Measurements from ENCODE around the gene AKR1B15.

The AKR1B15 gene

DNA sequence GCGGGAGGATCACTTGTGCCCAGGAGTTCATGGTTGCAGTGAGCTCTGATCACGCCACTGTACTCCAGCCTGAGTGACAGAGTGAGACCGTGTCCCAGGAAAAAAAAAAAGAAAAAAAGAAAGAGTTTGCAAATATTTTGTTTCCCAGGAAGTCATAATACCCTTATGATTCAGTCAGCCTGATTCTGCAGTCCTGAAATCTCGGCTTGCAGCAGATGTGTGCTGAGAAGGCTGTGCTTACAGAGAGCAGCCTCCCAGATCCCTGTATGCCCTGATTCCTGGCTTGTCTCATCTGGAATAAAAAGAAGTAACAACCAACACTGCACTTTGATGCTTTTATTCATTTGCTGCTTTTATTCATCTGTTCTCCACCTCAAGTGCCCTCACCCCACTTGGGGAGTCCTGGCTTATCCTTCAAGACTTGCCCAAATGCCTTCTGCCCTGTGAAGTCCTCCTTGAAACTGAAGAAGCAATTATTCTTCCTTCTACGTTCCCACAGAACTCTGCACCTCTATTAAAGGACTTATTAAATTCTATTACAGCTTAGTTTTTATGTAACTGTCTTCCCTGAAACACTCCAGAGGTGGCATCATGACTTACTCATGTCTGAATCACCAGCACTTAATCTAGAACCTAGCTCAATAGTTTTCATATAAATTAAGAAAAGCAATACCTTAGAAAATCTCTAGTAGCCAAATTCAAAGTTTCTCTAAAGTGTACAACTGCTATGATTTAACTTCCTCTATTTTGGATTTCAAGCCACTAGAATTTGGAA lies 70.0 kb downstream of the AKR1B15 start:
- DNase-seq (ENCODE audit: low spot score) = no peak

DNA sequence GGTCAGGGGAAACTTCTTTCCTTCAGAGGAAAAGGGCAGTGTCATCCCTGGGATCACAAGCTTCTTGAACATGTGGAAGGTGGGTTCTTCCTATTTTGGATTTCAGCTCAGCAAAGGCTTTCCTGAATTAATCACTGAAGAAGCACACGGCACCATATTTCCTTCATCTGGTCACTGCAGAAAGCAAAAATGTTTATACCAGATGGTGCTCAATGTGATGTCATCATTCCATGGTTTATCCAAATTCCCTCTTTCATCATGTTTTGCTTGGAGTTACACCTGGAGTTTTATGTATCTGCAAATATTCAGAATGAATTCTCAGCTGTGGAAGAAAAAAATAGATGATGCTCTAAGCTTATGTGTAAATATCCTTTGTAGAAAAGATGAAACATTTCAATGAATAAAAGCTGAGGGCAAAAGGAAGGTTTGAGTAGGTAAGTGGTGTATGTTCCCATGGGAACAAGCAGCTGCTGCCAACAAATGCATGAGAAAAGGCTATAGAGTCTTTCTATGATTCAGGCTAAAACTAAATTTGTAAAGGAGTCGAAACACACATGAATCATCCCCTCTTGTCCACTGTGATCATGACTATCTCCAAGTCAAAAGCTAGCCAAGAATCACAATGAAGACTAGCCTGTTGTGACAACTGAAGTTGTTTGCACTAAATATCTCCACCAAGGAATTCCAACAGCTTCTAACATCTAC lies 70.9 kb downstream of the AKR1B15 start:
- no peak for DNase-seq (ENCODE audit: low spot score)

DNA sequence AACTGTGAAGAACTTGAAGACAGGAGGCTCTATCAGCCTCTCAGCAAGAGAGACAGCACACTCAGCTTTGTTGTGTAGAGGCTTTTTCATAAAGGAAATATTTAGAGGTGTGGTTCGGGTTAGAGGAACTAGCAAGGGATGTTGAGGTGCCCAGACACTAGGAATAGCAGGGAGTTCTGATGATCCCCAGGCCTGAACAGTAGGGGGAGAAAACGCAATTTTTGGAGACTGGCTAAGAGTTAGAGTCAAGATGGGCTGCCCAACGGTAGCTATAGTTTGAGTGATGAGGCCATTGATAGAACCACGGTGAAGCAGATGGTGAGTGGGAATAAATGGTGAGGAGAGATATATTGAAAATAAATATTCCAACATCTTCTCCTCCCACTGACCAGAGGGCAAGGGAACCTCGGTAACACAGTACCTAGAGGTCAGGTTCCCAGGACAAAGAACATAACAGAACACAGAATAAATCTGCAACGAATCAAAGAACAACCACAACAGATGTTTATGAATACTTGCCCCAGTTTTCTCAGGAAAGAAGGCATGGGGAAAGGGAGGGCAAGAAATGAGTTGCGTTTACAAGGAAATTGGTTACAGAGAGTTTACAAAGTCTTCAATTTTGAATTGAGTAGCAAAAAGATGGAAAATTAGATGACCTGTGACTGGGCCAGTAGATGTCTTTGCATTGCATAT lies 73.5 kb downstream of the AKR1B15 start:
- no peak for DNase-seq (ENCODE audit: low spot score)

DNA sequence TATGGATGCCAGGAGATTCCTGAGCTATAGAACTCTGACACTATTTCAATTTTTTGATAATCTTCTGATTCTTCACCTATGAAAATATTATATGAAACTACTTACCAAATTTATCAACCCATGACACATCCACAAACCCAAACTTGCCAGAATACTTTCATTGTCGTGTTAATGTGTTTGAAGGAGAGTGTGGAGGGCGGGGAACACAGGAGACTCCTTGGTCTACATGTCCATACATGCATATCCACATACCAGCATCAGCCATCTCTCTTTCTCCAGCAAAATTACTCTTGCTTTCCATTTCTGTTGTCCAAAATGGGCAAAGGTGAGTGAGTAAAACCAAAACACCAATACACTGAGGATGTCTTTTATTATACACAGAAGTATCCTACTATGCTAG lies 74.3 kb downstream of the AKR1B15 start:
- no peak for DNase-seq (ENCODE audit: low spot score)

DNA sequence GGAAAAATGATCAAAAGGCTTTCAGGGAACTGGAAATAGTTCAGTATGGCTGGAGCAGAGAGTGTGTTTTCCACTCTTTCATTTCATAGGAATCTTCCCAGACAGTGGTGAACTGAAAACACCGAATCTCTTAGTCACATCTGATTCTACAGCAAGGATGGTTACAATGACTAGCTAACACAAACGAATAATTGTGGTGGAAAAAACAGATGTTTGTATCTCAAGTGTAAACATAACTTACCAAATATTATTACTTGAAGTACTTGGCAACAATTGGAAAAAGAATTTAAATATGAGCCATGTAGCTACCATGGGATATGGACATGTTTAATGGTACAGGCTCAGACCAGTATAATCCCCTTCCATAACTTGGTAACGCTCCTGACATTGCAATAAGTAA lies 76.6 kb downstream of the AKR1B15 start:
- no peak for DNase-seq (ENCODE audit: low spot score)

DNA sequence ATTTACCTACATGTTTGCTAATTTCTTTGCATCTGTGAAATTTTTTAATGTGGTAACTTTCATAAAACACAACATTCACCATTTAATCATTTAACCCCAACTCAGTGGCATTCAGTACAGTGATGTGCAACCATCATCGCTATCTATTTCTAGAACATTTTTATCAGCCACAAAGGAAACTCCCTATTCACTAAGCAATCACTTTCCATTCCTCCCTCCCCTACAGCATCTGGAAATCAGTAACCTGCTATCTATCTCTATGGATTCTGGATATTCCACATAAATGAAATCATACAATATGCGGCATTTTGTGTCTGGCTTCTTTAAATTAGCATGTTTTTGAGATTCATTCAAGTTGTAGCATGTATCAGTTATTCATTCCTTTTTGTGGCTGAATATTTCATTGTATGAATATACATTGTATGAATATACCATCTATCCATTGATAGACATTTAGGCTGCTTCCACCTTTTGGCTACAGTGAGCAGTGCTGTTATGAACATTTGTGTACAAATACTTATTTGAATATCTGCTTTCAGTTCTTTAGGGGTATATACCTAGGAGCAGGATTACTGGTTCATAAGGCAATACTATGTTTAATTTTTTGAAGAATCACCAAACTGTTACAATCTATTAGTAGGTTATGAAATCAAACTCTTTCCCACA lies 78.3 kb downstream of the AKR1B15 start:
- DNase-seq (ENCODE audit: low spot score) = no peak

DNA sequence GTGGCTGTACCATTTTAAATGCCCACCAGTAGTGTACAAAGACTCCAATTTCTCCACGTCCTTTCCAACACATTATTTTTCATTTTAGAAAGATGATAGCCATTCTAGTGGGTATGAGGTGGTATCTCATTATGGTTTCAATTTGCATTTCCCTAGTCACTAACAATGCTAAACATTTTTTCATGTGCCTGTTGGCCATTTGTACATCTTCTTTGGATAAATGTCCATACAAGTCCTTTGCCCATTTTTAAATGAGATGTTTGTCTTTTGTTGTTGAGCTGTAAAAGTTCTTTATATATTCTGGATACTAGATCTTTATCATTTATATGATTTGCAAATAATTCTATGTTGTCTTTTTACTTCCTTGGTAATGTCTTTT lies 78.9 kb downstream of the AKR1B15 start:
- no peak for DNase-seq (ENCODE audit: low spot score)

DNA sequence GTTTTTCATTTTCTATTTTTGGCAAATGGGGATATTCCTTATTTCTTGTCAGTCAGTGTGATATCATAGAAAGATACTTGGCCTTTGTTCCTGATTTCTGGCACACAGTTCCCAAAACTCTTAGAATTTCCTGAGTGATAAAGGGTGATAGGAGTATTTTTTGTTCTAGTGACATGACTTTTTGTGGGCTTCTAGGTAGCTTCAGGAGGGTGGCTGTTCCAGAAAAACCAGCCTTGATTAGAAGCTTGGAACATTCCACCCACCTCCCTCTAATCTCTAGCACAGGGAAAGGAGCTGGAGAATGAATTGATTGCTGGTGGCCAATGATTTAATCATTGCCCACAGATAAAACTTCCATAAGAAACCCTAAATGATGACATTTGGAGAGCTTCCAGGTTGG lies 80.5 kb downstream of the AKR1B15 start:
- no peak for DNase-seq (ENCODE audit: low spot score)
